Endothelial cell of umbilical vein (primary cell): Measurements from ENCODE around the gene ENTPD1. TPM values are rescaled to one million over a fixed set of nuclear protein-coding genes. Genes with fewer than 3 reads are reported as not detected.
"Not testable (repeated sequence)": the region's sequence is repeated elsewhere in the genome, so short reads cannot be mapped to it uniquely, and the experiment has no call there.

Experiments used
- BruUV-seq: library from RNA; stranded (reverse); fragments of 400-500 nt; replicated peaks from 2 replicates; lab custom pipeline; 2021; lab: Mats Ljungman, UMichigan
- CTCF ChIA-PET: fragments of 300-600, 350-600 bp; sonication (Branson Sonifier 250); formaldehyde crosslinking; loops from one replicate; lab custom pipeline; 2021; ENCODE audit warnings: antibody characterized with exemption, inconsistent platforms; lab: Charles Lee
- POLR2A ChIA-PET: fragments of 300-600, 350-600 bp; sonication (Branson Sonifier 250); formaldehyde crosslinking; loops from one replicate; lab custom pipeline; 2021; ENCODE audit warnings: antibody characterized with exemption, inconsistent platforms; lab: Charles Lee
- DNase-seq: peaks from one replicate; pipeline ENCODE4 v3.0.0-alpha.2; 2011; ENCODE audit warnings: low read depth, low spot score
- FAIRE-seq: peaks from 2 replicates; lab custom pipeline; 2011; peaks lifted over from hg19 to GRCh38; lab: Jason Lieb, UNC
- H2AFZ ChIP-seq: 2 replicates; pipeline ENCODE4 v1.6.0; 2012; ENCODE audit warnings: low read depth, low read length, control low read depth, inconsistent platforms
- H3K27ac ChIP-seq: 2 replicates; pipeline ENCODE4 v1.5.1; 2011; ENCODE audit warnings: low read depth, mild to moderate bottlenecking, control low read depth, low read length, moderate library complexity; ENCODE audit not compliant: insufficient read depth
- H3K27me3 ChIP-seq, 2 experiments: 2 replicates each; pipeline versions ENCODE4 v1.6.0 to v1.6.1; 2011; ENCODE audit warnings: low read length in 2 of 2, mixed read lengths in 1 of 2; ENCODE audit not compliant: control insufficient read depth in 2 of 2, insufficient read depth in 2 of 2
- H3K36me3 ChIP-seq, 2 experiments: 2 replicates in 1 of 2; 3 replicates in 1 of 2; pipeline ENCODE4 v1.5.1; 2011; ENCODE audit warnings: low read length in 2 of 2, mild to moderate bottlenecking in 1 of 2, moderate library complexity in 1 of 2; ENCODE audit not compliant: control insufficient read depth in 2 of 2, insufficient read depth in 2 of 2; ENCODE audit errors: extremely low read depth in 1 of 2
- H3K4me1 ChIP-seq: 3 replicates; pipeline ENCODE4 v1.5.1; 2011; ENCODE audit warnings: mild to moderate bottlenecking, low read length; ENCODE audit not compliant: control insufficient read depth, insufficient read depth; ENCODE audit errors: extremely low read depth
- H3K4me2 ChIP-seq: 2 replicates; pipeline ENCODE4 v1.6.1; 2011; ENCODE audit warnings: low read length, control low read depth, mixed read lengths; ENCODE audit not compliant: insufficient read depth
- H3K4me3 ChIP-seq, 3 experiments: fragments of 200-600 bp in 1 of 3; sonication (generic), shearing (Covaris generic) in 1 of 3; replicated peaks in 1 of 3; 2 replicates each; pipeline ENCODE4 v1.5.1; 2011 to 2016; ENCODE audit warnings: control low read depth in 3 of 3, low read length in 3 of 3, mild to moderate bottlenecking in 2 of 3, inconsistent platforms in 1 of 3, low read depth in 1 of 3, moderate library complexity in 1 of 3; ENCODE audit not compliant: insufficient read depth in 1 of 3
- H3K79me2 ChIP-seq: 2 replicates; pipeline ENCODE4 v1.6.0; 2012; ENCODE audit warnings: low read length, inconsistent platforms; ENCODE audit not compliant: control insufficient read depth, insufficient read depth
- H3K9ac ChIP-seq: replicated peaks from 2 replicates; pipeline ENCODE3; 2011; ENCODE audit warnings: low read length, control low read depth; ENCODE audit not compliant: insufficient read depth; ENCODE audit errors: extremely low read depth
- H3K9me1 ChIP-seq: replicated peaks from 3 replicates; pipeline ENCODE4 v1.6.0; 2011; ENCODE audit warnings: mild to moderate bottlenecking, low read length; ENCODE audit not compliant: control insufficient read depth, insufficient read depth; ENCODE audit errors: extremely low read depth
- H3K9me3 ChIP-seq: replicated peaks from 2 replicates; pipeline ENCODE4 v1.5.1; 2012; ENCODE audit warnings: low read length, inconsistent platforms; ENCODE audit not compliant: control insufficient read depth, insufficient read depth
- H4K20me1 ChIP-seq: replicated peaks from 2 replicates; pipeline ENCODE3; 2011; ENCODE audit warnings: mild to moderate bottlenecking, low read length; ENCODE audit not compliant: control insufficient read depth, insufficient read depth; ENCODE audit errors: extremely low read depth
- JUN ChIP-seq: IDR thresholded peaks from 2 replicates; pipeline ENCODE4 v1.6.1; 2011; ENCODE audit warnings: borderline replicate concordance, low read depth; ENCODE audit not compliant: insufficient read length, insufficient read depth
- MYC ChIP-seq: IDR thresholded peaks from one replicate; pipeline ENCODE4 v1.6.1; 2011; ENCODE audit warnings: mild to moderate bottlenecking, low read depth, low read length
- POLR2AphosphoS5 ChIP-seq: IDR thresholded peaks from 2 replicates; pipeline ENCODE4 v1.6.1; 2012; ENCODE audit warnings: low read depth, mild to moderate bottlenecking, control low read depth, low read length, moderate library complexity; ENCODE audit not compliant: insufficient read depth
- dilution Hi-C: fragments of 300-500 bp; cut with MboI; formaldehyde crosslinking; loops from one replicate; pipeline ENCODE4 v1.15.0; 2019; ENCODE audit warnings: low sequenced_read_pairs; ENCODE audit not compliant: extremely low pct_ligation_motif_present
- intact Hi-C: fragments of 100-400 bp; cut with micrococcal nuclease; formaldehyde crosslinking; loops from one replicate; pipeline ENCODE4 v1.10.0; 2022
- polyA plus RNA-seq, 4 experiments: library from polyadenylated mRNA; depleted of rRNA in 3 of 4; stranded (reverse) in 3 of 4; unstranded in 1 of 4; fragments of >200 nt; gene quantifications; 2 replicates each; pipeline versions ENCODE4 v1.2.1 to v1.2.3, GENCODE V29; 2011 to 2012; ENCODE audit warnings: missing spikeins in 1 of 4
- total RNA-seq: library from RNA; stranded (reverse); gene quantifications from 2 replicates; pipeline ENCODE4 v1.2.3, GENCODE V29; 2021

Gene ENTPD1
- total and polyA plus RNA-seq, 2 donors (not counting 3 experiments of a cell fraction or from before 2014, with no cell fraction given): 10.2 to 23.0 TPM

GRCh38 chr10:95909561-95909960, 153.6 kb downstream of the ENTPD1 start:
- H4K20me1 ChIP-seq: no peaks in the 10 kb centered on the region
- H3K27me3 ChIP-seq: peaks cover 0 to 1% of the 10 kb centered on the region in 2 experiments
- no TSS peak for BruUV-seq
- H2AFZ ChIP-seq: no peak overlapping the region
- no peaks in the 10 kb centered on the region for H3K79me2 ChIP-seq
- no peak overlapping the region for H3K4me2 ChIP-seq
- no peak overlapping the region for H3K27ac ChIP-seq
- CTCF ChIA-PET: no interaction called here
- H3K9ac ChIP-seq: no peak overlapping the region
- DNase-seq (no peak), FAIRE-seq (no peak)
- H3K4me1 ChIP-seq: peaks cover 4% of the 10 kb centered on the region
- POLR2A ChIA-PET: no interaction called here
- H3K36me3 ChIP-seq: no peaks in the 10 kb centered on the region
- H3K9me1 ChIP-seq: no peaks in the 10 kb centered on the region
- H3K9me3 ChIP-seq: no peaks in the 10 kb centered on the region
- H3K4me3 ChIP-seq: no peak overlapping the region
- intact Hi-C loops (loop anchor here (5.0 kb wide), 4 partner anchors 133 to 383 kb away; partner anchors contain the start of genes CCNJ and ZNF518A), dilution Hi-C loops (no loop called here)
- TF ChIP-seq MYC (no peak), JUN (no peak), POLR2AphosphoS5 (no peak)

GRCh38 chr10:95916039-95916438, 160.1 kb downstream of the ENTPD1 start:
- FAIRE-seq, intact Hi-C loops, H3K4me2 ChIP-seq, H3K27ac ChIP-seq, H3K9me1 ChIP-seq, H3K36me3 ChIP-seq, H3K4me3 ChIP-seq, H2AFZ ChIP-seq, CTCF ChIA-PET, H3K9me3 ChIP-seq, BruUV-seq, H3K27me3 ChIP-seq, POLR2A ChIA-PET, H4K20me1 ChIP-seq, DNase-seq, dilution Hi-C loops, H3K79me2 ChIP-seq, H3K4me1 ChIP-seq, H3K9ac ChIP-seq: not testable (repeated sequence)

Other genes with a start within 250 kb of the ENTPD1 start
- 3.2 and 7.9 TPM in 2 replicates for gene SORBS1, start 194.8 kb upstream of the ENTPD1 start, total RNA-seq
- gene SORBS1, start 194.8 kb upstream of the ENTPD1 start, polyA plus RNA-seq: 1.8 and 2.0 TPM in 2 replicates
- 88.9 and 92.6 TPM in 2 replicates for gene ALDH18A1, start 99.5 kb upstream of the ENTPD1 start, total RNA-seq
- gene ALDH18A1, start 99.5 kb upstream of the ENTPD1 start, polyA plus RNA-seq: 48.6 and 53.2 TPM in 2 replicates
- gene TCTN3, start 62.2 kb upstream of the ENTPD1 start, total RNA-seq: 40.4 and 42.9 TPM in 2 replicates
- gene TCTN3, start 62.2 kb upstream of the ENTPD1 start, polyA plus RNA-seq: 52.6 and 55.9 TPM in 2 replicates
- gene CC2D2B, start 151.8 kb downstream of the ENTPD1 start, total RNA-seq: 0.53 and 1.2 TPM in 2 replicates
- gene CC2D2B, start 151.8 kb downstream of the ENTPD1 start, polyA plus RNA-seq: 0.03 and 0.21 TPM in 2 replicates